Nephron (organoid): Measurements from ENCODE around the gene CD99.
A peak's percentile ranks its signal among the peaks of the same experiment; 100 is the strongest.

Experiments used
- H3K27ac Mint-ChIP-seq, 3 experiments: 2 replicates each; pipeline ENCODE4 v1.8.0; 2020; ENCODE audit warnings: mixed read lengths in 3 of 3, mild to moderate bottlenecking in 2 of 3, moderate library complexity in 1 of 3
- H3K27me3 Mint-ChIP-seq: 2 replicates; pipeline ENCODE4 v1.8.0; 2021; ENCODE audit warnings: low read depth, mild to moderate bottlenecking, moderate library complexity, mixed read lengths
- H3K36me3 Mint-ChIP-seq: 2 replicates; pipeline ENCODE4 v1.8.0; 2020; ENCODE audit warnings: low read depth, mixed read lengths
- H3K4me1 Mint-ChIP-seq: 2 replicates; pipeline ENCODE4 v1.8.0; 2020; ENCODE audit warnings: mixed read lengths
- H3K4me3 Mint-ChIP-seq, 3 experiments: 2 replicates each; pipeline ENCODE4 v1.8.0; 2020; ENCODE audit warnings: mild to moderate bottlenecking in 3 of 3, mixed read lengths in 3 of 3, moderate library complexity in 2 of 3
- H3K9me3 Mint-ChIP-seq: 2 replicates; pipeline ENCODE4 v1.8.0; 2020; ENCODE audit warnings: mixed read lengths
- CTCF ChIP-seq, 3 experiments: fragments of 200-600 bp; sonication (generic); IDR thresholded peaks; one replicate each; pipeline ENCODE4 v1.5.0; 2021; ENCODE audit warnings: antibody characterized with exemption in 3 of 3; ENCODE audit not compliant: unreplicated experiment in 3 of 3

CD99 gene

DNA sequence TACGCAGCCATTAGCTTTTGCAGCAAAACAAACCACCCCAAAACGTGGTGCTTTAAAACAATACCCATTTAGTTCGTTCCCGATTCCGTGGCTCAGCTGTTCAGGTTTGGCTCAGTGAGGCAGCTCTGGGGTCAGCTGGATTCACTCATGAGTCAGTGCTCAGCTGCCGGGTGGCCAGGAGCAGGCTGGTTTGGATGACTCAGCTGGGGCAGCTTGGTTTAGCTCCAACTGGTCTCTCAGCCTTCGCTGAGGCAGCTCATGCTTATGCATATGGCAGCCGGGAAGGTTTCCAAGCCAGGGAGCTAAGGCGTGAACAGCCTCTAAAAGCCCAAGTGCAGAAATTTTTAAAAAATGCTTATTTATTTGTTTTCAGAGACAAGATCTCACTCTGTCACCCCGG, 13.3 kb upstream of the CD99 start:
- Mint-ChIP-seq H3K4me1 (peaks cover 22% of the 10 kb centered on the region), H3K9me3 (peaks cover 6% of the 10 kb centered on the region), H3K27ac (no peak overlapping the region), H3K36me3 (no peaks in the 10 kb centered on the region), H3K4me3 (no peak overlapping the region), H3K27me3 (no peaks in the 10 kb centered on the region)
- no peak for TF ChIP-seq CTCF (IDR thresholded peaks at IDR 0.05; ENCODE audit: unreplicated experiment in 3 of 3)

DNA sequence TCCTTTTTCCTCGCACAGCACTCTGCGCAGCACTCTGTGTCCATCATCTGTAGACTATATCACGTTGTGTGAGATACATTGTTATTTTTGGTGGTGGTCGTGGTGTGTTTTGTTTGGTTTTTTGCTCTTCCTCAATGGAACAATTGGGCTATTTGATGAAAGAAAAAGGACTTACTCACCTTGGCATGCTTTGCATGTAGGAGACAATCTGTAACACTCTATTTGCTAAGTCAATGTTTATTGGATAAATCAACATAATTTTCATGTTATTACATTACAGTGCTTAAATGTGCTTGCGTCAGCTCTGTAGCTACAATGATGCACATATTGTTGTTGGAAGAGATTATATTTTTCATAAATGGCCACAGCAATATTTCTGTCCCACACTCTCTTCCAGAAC, 12.5 kb upstream of the CD99 start:
- Mint-ChIP-seq H3K4me1 (peaks cover 22% of the 10 kb centered on the region), H3K4me3 (no peak overlapping the region), H3K9me3 (peaks cover 4% of the 10 kb centered on the region), H3K27ac (peak overlapping the region in 2 of 3 experiments; percentile 39 to 61), H3K27me3 (no peaks in the 10 kb centered on the region), H3K36me3 (no peaks in the 10 kb centered on the region)
- no peak for TF ChIP-seq CTCF (IDR thresholded peaks at IDR 0.05; ENCODE audit: unreplicated experiment in 3 of 3)

- H3K36me3 Mint-ChIP-seq: no peaks in the 10 kb centered on the region
- H3K4me3 Mint-ChIP-seq: no peak overlapping the region
- peaks cover 22% of the 10 kb centered on the region for H3K4me1 Mint-ChIP-seq
- H3K27me3 Mint-ChIP-seq: no peaks in the 10 kb centered on the region
- no peaks in the 10 kb centered on the region for H3K9me3 Mint-ChIP-seq
- H3K27ac Mint-ChIP-seq: peak overlapping the region in 2 of 3 experiments; percentile 72 to 84
- TF ChIP-seq CTCF (IDR thresholded peaks at IDR 0.05; ENCODE audit: unreplicated experiment in 3 of 3): no peak
Observed at GRCh38 chrX:2679534-2680485, 11.3 kb upstream of the CD99 start.

GRCh38 chrX:2680486-2681348, 10.4 kb upstream of the CD99 start:
- Mint-ChIP-seq H3K4me3 (no peak overlapping the region), H3K36me3 (no peaks in the 10 kb centered on the region), H3K9me3 (no peaks in the 10 kb centered on the region), H3K27ac (peak overlapping the region in 1 of 3 experiments; percentile 72), H3K27me3 (no peaks in the 10 kb centered on the region), H3K4me1 (peaks cover 22% of the 10 kb centered on the region)
- TF ChIP-seq CTCF (IDR thresholded peaks at IDR 0.05; ENCODE audit: unreplicated experiment in 3 of 3): no peak

DNA sequence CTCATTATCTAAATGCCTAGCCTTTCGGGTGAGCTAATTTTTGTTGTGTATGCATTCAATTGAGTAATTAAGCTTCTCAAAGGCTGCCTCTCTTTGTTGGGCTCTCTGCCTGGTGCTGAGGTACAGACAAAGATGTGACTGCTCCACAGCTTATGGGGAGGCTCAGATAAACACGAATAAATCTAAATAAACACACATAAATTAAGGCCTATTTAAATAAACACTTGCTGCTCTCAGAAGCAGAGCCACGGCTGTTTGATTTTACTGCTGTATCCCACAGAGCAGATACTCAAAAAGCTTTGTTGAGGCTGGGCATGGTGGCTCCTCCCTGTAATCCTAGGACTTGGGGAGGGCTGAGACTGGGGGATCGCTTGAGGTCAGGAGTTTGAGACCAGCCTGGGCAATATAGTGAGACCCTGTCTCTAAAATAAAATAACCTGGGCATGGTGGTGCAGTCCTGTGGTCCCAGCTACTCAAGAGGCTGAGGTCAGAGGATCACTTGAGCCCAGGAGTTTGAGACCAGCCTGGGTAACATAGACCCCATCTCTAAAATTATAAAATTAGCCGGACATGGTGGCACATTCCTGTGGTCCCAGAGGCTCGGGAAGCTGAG, 8.4 kb upstream of the CD99 start:
- H3K4me1 Mint-ChIP-seq: peaks cover 20% of the 10 kb centered on the region
- H3K36me3 Mint-ChIP-seq: no peaks in the 10 kb centered on the region
- H3K27me3 Mint-ChIP-seq: no peaks in the 10 kb centered on the region
- no peak overlapping the region for H3K27ac Mint-ChIP-seq
- no peak overlapping the region for H3K4me3 Mint-ChIP-seq
- TF ChIP-seq CTCF (IDR thresholded peaks at IDR 0.05; ENCODE audit: unreplicated experiment in 3 of 3): no peak
- no peaks in the 10 kb centered on the region for H3K9me3 Mint-ChIP-seq
